NCI-H524 (cell line): ENCODE results near the gene DPT.

Experiments
- DNase-seq, 2 experiments: peaks; one replicate each; lab custom pipeline; 2025; lab: John Stamatoyannopoulos, UW

The DPT gene

GRCh38 chr1:168735974-168736373 lies 7.0 kb upstream of the DPT start:
- no peak for DNase-seq

GRCh38 chr1:168734946-168735345 lies 5.9 kb upstream of the DPT start:
- no peak for DNase-seq

- no peak for DNase-seq
These were observed 5.3 kb upstream of the DPT start for GRCh38 chr1:168734271-168734670.

- DNase-seq = no peak
These were observed 4.2 kb upstream of the DPT start for GRCh38 chr1:168733241-168733640.

- no peak for DNase-seq
These were observed 3.7 kb upstream of the DPT start for GRCh38 chr1:168732736-168733135.

- DNase-seq = no peak
These were observed 2.4 kb upstream of the DPT start for GRCh38 chr1:168731244-168731953.

GRCh38 chr1:168729405-168729802 lies 398 bp upstream of the DPT start:
- DNase-seq = no peak

- DNase-seq = no peak
These were observed 2.3 kb downstream of the DPT start for GRCh38 chr1:168726719-168727118.

- no peak for DNase-seq
These were observed 2.7 kb downstream of the DPT start for GRCh38 chr1:168726281-168726680.

GRCh38 chr1:168725831-168726230 lies 3.2 kb downstream of the DPT start:
- no peak for DNase-seq

- no peak for DNase-seq
These were observed 3.9 kb downstream of the DPT start for GRCh38 chr1:168725060-168725459.

- no peak for DNase-seq
These were observed 6.0 kb downstream of the DPT start for GRCh38 chr1:168723000-168723399.

- DNase-seq = no peak
These were observed 8.2 kb downstream of the DPT start for GRCh38 chr1:168720839-168721238.

GRCh38 chr1:168719306-168720111 lies 9.5 kb downstream of the DPT start:
- DNase-seq = no peak

- no peak for DNase-seq
These were observed 10.8 kb downstream of the DPT start for GRCh38 chr1:168717906-168718891.

GRCh38 chr1:168714012-168714411 lies 15.0 kb downstream of the DPT start:
- DNase-seq = no peak

- DNase-seq = no peak
These were observed 19.3 kb downstream of the DPT start for GRCh38 chr1:168709405-168710363.

- DNase-seq = no peak
These were observed 20.2 kb downstream of the DPT start for GRCh38 chr1:168708698-168709404.

- no peak for DNase-seq
These were observed 22.5 kb downstream of the DPT start for GRCh38 chr1:168706391-168706992.
